ELF-1 (cell line): ENCODE data around the gene PML.

Experiments
- DNase-seq: peaks from one replicate; pipeline ENCODE4 v3.0.0-alpha.2; 2016; ENCODE audit warnings: low read depth, low spot score

PML gene, protein sequence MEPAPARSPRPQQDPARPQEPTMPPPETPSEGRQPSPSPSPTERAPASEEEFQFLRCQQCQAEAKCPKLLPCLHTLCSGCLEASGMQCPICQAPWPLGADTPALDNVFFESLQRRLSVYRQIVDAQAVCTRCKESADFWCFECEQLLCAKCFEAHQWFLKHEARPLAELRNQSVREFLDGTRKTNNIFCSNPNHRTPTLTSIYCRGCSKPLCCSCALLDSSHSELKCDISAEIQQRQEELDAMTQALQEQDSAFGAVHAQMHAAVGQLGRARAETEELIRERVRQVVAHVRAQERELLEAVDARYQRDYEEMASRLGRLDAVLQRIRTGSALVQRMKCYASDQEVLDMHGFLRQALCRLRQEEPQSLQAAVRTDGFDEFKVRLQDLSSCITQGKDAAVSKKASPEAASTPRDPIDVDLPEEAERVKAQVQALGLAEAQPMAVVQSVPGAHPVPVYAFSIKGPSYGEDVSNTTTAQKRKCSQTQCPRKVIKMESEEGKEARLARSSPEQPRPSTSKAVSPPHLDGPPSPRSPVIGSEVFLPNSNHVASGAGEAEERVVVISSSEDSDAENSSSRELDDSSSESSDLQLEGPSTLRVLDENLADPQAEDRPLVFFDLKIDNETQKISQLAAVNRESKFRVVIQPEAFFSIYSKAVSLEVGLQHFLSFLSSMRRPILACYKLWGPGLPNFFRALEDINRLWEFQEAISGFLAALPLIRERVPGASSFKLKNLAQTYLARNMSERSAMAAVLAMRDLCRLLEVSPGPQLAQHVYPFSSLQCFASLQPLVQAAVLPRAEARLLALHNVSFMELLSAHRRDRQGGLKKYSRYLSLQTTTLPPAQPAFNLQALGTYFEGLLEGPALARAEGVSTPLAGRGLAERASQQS

GRCh38 chr15:73994413-73994883 lies at the start of gene PML:
Gene PML (plus strand): TSS chr15:73994716. CDS start chr15:73994813, 97 bp downstream.
- DNase-seq = peak; percentile 94

DNA sequence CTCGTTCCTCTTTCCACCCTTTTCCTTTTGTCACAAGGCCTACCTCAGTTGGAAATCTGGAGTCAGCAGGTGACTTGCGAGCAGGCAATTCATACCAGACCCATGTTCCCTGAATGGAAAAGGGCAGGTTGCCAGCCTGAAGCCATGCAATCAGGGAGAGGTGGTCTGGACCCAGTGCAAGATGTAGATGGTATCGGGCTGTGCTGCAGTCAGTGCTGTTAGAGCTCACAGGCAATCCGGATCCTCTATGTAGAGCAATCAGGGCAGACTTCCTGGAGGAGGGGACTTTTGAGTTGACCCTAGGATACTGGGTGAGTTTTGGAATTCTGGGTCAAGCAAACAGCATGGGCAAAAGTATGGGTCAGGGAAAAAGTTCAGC lies 49.4 kb upstream of the PML start:
- DNase-seq = no peak

GRCh38 chr15:73946046-73946721 lies 48.3 kb upstream of the PML start:
- no peak for DNase-seq

DNA sequence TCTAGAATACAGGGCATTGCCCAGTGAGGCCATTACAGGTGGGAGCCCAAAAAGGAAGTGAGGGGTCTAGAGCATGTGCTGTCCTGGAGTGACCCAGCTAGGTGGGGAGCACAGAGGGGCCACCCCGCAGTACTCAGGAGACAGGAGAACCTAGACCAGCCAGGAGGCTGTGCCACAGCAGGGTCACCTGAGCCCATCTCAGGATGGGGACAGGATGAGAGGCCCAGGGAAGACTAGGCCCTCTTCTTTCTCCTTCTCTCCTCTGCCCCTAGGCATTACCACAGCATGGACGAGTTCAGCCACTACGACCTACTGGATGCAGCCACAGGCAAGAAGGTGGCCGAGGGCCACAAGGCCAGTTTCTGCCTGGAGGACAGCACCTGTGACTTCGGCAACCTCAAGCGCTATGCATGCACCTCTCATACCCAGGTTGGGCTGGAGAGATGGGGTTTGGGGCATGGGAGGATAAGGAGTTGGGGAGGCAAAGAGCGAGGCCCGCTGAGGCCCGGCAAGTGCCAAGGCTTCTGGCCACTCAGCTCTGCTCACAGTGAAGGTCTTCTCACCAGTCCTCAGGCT lies 47.6 kb upstream of the PML start:
- no peak for DNase-seq

DNA sequence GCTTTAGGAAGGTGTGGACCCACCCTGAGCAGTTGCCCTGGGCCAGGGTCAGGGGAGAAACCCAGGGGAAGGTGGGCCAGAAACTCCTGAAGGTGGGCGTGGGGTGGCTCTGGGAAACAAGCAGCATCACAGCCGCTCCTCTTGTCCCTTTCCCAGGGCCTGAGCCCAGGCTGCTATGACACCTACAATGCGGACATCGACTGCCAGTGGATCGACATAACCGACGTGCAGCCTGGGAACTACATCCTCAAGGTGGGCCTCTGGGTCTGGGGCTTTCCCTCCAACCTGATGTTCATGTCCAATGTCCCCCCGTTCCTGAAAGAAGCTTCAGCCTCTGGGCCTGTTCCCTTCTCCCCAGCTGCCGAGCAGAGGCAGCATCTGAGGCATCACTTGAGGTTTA lies 46.9 kb upstream of the PML start:
- DNase-seq = no peak

- no peak for DNase-seq
These were observed 46.1 kb upstream of the PML start for GRCh38 chr15:73948396-73948795.

GRCh38 chr15:73948982-73949381 lies 45.5 kb upstream of the PML start:
- no peak for DNase-seq

DNA sequence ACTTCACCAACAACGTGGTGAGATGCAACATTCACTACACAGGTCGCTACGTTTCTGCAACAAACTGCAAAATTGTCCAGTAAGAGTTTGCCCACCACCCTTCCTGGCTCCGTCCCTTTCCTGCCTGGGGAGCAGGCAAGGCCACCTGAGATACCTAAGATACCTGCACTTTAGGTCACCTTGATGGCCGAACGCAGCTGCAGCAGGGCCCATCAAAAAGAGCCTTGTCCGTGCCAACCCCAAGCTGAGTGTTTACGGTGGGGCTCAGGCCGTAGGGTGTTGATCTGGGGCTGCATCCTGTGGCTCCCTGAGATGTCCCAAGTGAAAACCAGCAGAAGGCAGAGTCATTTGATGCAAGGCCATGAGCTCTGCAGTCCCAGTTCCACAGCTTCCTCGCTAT lies 45.0 kb upstream of the PML start:
- no peak for DNase-seq

DNA sequence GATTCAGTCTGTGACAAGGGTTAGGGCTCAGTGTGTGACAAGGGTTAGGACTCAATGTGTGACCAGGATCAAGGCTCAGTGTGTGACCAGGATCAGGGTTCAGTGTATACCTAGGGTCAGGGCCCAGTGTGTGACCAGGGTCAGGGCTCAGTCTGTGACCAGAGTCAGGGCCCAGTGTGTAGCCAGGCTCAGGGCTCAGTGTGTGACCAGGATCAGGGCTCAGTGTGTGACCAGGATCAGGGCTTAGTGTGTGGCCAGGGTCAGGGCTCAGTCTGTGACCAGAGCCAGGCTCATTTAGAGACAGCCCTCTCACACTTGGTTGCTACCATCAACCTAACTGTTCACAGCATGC lies 44.1 kb upstream of the PML start:
- DNase-seq = no peak

- peak; percentile 96 for DNase-seq
These were observed 43.5 kb upstream of the PML start for GRCh38 chr15:73950831-73951561.

GRCh38 chr15:73951601-73952000 lies 42.9 kb upstream of the PML start:
- no peak for DNase-seq

DNA sequence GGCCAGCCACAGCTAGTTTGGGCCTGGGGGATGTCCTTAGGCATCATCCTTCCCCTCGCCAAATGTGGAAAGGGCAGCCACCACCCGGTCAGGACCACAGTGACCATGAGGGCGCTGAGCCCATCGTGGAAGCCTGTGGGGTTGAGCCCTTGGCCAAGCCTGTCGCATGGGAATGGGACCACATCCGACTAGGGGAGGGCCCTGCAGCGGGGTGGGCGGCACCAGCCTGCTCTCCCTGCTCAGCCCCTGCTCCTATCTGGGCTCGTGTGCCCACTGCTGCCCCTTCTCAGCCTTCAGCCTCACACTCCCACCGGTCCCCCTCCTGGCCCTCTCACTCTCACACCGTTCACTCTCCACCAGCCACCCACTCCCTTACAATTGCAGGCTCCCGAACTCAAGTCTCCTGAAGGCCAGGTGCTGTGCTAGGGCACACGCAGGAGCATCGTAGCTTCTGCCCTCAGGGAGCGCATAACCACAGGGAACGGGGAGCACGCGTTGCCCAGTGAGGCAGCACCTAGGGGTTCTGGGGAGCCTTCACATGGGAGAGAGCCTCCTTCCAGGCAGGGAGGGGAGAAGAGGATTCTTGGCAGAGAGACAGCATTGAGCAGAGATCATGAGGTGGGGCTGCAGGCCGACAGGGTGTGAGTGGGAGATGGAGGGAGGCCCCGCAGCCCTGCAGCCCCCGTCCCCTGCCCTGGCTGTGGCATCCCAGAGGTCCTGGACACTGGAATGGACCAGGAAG lies 42.2 kb upstream of the PML start:
- no peak for DNase-seq

GRCh38 chr15:73952913-73953750 lies 41.4 kb upstream of the PML start:
- no peak for DNase-seq

GRCh38 chr15:73954188-73955145 lies 40.0 kb upstream of the PML start:
- DNase-seq = no peak

- DNase-seq = no peak
These were observed 39.2 kb upstream of the PML start for GRCh38 chr15:73955326-73955725.

DNA sequence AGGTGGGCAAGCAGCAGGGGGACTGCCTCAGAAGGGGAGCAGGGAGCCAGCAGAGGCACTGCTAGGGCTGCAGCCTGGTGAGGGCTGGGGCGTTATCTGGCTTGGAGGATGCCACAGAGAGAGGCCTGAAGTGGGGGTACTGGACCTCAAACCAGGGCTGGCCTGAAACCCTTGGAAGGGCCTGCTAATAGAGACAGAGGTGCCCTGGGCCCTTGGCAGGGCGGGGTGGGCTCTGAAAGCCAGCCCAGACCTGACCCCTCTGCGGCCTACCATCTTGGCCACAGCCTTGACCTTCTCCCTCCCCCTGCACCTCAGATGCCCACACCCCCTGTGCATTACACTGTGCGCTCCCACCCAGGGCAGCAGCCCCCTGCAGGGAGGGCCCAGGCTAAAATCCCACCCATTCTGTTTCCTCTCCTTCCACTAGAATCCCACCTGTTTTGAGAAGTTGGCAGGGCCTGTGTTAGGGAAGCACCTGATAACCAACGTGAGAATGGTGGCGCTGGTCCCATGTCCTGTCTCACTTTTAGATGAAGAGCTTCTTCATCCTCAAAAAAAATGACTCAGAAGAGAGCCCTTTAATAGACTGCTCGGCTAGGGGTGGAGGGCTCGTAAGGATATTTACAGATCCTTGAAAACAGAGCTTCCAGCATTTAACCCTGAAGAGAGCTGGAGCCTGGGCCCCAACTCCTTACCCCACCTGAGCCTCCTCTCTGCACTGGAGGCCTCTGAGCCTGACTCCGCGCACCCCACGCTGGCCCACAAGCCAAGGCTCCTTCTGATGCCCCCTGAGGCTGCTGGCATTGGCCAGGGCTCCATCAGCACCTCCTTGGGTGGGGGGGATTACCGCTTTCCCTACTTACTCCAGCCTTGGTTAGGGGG lies 38.4 kb upstream of the PML start:
- DNase-seq = no peak

- DNase-seq = no peak
These were observed 37.8 kb upstream of the PML start for GRCh38 chr15:73956743-73957135.
